Skin of body (tissue), 2 donors: ENCODE data around the gene SMPDL3B. TPM values are rescaled to one million over a fixed set of nuclear protein-coding genes. Genes with fewer than 3 reads are reported as not detected.
"Not testable (repeated sequence)": the region's sequence is repeated elsewhere in the genome, so short reads cannot be mapped to it uniquely, and the experiment has no call there.

Experiments
- DNase-seq: peaks from one replicate; lab custom pipeline; 2025; lab: John Stamatoyannopoulos, UW
- total RNA-seq: library from RNA; depleted of rRNA; stranded (reverse); fragments of >200 nt; gene quantifications from one replicate; pipeline ENCODE4 v1.2.3, GENCODE V29; 2014

SMPDL3B gene
- total RNA-seq, 1 donor from 2014 or later = 1.6 TPM

- DNase-seq = no peak
Measured at GRCh38 chr1:27970401-27970800, 35.6 kb downstream of the SMPDL3B start.

- DNase-seq = no peak
Measured at GRCh38 chr1:27971674-27972073, 36.9 kb downstream of the SMPDL3B start.

- no peak for DNase-seq
Measured at GRCh38 chr1:27972141-27972540, 37.3 kb downstream of the SMPDL3B start.

GRCh38 chr1:27973771-27974416 is 39.1 kb downstream of the SMPDL3B start:
- DNase-seq = no peak

- no peak for DNase-seq
Measured at GRCh38 chr1:27974417-27974781, 39.6 kb downstream of the SMPDL3B start.

GRCh38 chr1:27979151-27979858 is 44.5 kb downstream of the SMPDL3B start:
- no peak for DNase-seq

- peak; percentile 52 for DNase-seq
Measured at GRCh38 chr1:27979859-27980201, 45.0 kb downstream of the SMPDL3B start.

GRCh38 chr1:27980216-27980845 is 45.5 kb downstream of the SMPDL3B start:
- DNase-seq = peak; percentile 11

GRCh38 chr1:27981145-27981544 is 46.3 kb downstream of the SMPDL3B start:
- DNase-seq = peak; percentile 86

GRCh38 chr1:27990920-27991537 is 56.2 kb downstream of the SMPDL3B start:
- DNase-seq = no peak

GRCh38 chr1:27992276-27992675 is 57.5 kb downstream of the SMPDL3B start:
- DNase-seq = no peak

GRCh38 chr1:27993241-27993640 is 58.4 kb downstream of the SMPDL3B start:
- no peak for DNase-seq

- peak; percentile 46 for DNase-seq
Measured at GRCh38 chr1:27994060-27994459, 59.3 kb downstream of the SMPDL3B start.

- DNase-seq = not testable (repeated sequence)
Measured at GRCh38 chr1:27994526-27994925, 59.7 kb downstream of the SMPDL3B start.

- no peak for DNase-seq
Measured at GRCh38 chr1:27999055-27999454, 64.3 kb downstream of the SMPDL3B start.

GRCh38 chr1:28002600-28002999 is 67.8 kb downstream of the SMPDL3B start:
- no peak for DNase-seq

GRCh38 chr1:28003117-28003516 is 68.3 kb downstream of the SMPDL3B start:
- not testable (repeated sequence) for DNase-seq

Other genes starting within 250 kb of the SMPDL3B start
- 10.9 TPM for gene FAM76A, start 209.0 kb upstream of the SMPDL3B start, total RNA-seq
- gene STX12, start 161.8 kb upstream of the SMPDL3B start, total RNA-seq = 46.0 TPM
- gene PPP1R8, start 104.2 kb upstream of the SMPDL3B start, total RNA-seq = 31.9 TPM
- 13.0 TPM for gene THEMIS2, start 62.5 kb upstream of the SMPDL3B start, total RNA-seq
- gene RPA2, start 20.4 kb upstream of the SMPDL3B start, total RNA-seq = 44.4 TPM
- gene XKR8, start 25.0 kb downstream of the SMPDL3B start, total RNA-seq = 1.9 TPM
- 10.9 TPM for gene EYA3, start 153.6 kb downstream of the SMPDL3B start, total RNA-seq
- gene PTAFR, start 241.7 kb downstream of the SMPDL3B start, total RNA-seq = 3.1 TPM